ENCODE results near the gene MSANTD2. TPM values are rescaled to one million over a fixed set of nuclear protein-coding genes. Genes with fewer than 3 reads are reported as not detected.

Gene MSANTD2
- total RNA-seq, 6 experiments from 2014 or later = 2.6 to 4.7 (median 3.6) TPM

DNA sequence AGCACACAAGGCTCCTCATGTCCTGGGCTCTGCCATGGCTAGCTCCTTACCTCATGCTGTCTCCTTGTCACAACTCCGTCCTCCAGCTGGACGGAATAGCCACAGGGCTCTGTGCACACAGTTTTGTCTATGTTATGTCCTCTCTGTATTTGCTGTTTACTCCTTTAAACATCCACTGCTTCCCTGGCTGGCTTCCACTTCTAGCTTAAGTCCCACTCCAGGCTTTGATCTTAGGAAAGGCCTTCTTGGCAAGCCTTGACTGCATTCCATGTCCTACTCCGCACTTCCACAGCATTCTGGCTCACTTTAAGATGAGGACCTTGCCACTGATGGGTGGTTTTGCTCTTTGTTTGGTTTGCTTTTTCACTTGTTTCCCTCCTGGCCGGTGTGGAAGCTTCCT is 42.1 kb upstream of the MSANTD2 start:
- ATAC-seq (no peak), DNase-seq (no peak)
- intact Hi-C loops (cut with DNase I) = loop anchor here in 1 of 2 donors (10.0 kb wide), 1 partner anchor 188 kb away; no protein-coding TSS in a partner anchor
- H3K9me3 ChIP-seq = no peaks in the 10 kb centered on the region
- 27% methylated on average over 4 of the region's 4 CpGs for WGBS (ENCODE audit: insufficient coverage, low coverage, low lambda C conversion rate, missing lambda C conversion rate)
- H3K4me3 ChIP-seq = no peak overlapping the region
- no peaks in the 10 kb centered on the region for H3K36me3 ChIP-seq
- TF ChIP-seq, protein P1, sequence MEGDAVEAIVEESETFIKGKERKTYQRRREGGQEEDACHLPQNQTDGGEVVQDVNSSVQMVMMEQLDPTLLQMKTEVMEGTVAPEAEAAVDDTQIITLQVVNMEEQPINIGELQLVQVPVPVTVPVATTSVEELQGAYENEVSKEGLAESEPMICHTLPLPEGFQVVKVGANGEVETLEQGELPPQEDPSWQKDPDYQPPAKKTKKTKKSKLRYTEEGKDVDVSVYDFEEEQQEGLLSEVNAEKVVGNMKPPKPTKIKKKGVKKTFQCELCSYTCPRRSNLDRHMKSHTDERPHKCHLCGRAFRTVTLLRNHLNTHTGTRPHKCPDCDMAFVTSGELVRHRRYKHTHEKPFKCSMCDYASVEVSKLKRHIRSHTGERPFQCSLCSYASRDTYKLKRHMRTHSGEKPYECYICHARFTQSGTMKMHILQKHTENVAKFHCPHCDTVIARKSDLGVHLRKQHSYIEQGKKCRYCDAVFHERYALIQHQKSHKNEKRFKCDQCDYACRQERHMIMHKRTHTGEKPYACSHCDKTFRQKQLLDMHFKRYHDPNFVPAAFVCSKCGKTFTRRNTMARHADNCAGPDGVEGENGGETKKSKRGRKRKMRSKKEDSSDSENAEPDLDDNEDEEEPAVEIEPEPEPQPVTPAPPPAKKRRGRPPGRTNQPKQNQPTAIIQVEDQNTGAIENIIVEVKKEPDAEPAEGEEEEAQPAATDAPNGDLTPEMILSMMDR (IDR thresholded peaks at IDR 0.05) = no peak
- TF ChIP-seq POLR2A (IDR thresholded peaks at IDR 0.05) = no peak
- peaks cover 12 to 31% of the 10 kb centered on the region in 2 donors for H3K27me3 ChIP-seq
- H3K27ac ChIP-seq = no peak overlapping the region
- H3K4me1 ChIP-seq = peaks cover 0 to 12% (median 4%) of the 10 kb centered on the region in 4 donors

- intact Hi-C loops (cut with DNase I) = loop anchor here in 1 of 2 donors (10.0 kb wide), 1 partner anchor 187 kb away; no protein-coding TSS in a partner anchor
- Histone ChIP-seq H3K9me3 (no peaks in the 10 kb centered on the region), H3K27me3 (peaks cover 12 to 27% of the 10 kb centered on the region in 2 donors), H3K4me1 (peaks cover 0 to 16% (median 4%) of the 10 kb centered on the region in 4 donors), H3K4me3 (no peak overlapping the region), H3K36me3 (no peaks in the 10 kb centered on the region), H3K27ac (no peak overlapping the region)
- DNase-seq = no peak
- no peak for ATAC-seq
- WGBS (ENCODE audit: insufficient coverage, low coverage, low lambda C conversion rate, missing lambda C conversion rate) = 15% methylated on average over 2 of the region's 2 CpGs
- TF ChIP-seq, protein P1 (IDR thresholded peaks at IDR 0.05) = no peak
- no peak for TF ChIP-seq POLR2A (IDR thresholded peaks at IDR 0.05)
Measured at GRCh38 chr11:124841840-124842239, 41.6 kb upstream of the MSANTD2 start.

DNA sequence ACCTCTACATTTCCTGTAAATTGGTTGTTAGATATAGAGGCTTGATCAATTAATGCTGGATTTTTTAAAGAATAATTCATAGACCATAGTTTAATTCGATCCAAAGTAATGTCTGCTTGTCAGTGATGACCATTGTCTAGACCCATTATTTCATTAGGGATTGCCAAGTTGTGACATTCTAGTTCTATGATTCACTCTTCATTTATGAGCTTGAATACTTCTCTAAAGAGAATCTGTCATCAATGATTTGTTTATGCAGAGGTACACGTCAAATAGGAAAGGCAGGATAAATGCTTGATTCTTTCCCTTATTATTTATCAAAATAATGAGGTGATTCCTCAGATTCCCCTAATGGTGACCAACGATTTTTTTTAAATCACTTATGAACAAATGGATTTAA is 41.0 kb upstream of the MSANTD2 start:
- TF ChIP-seq POLR2A (IDR thresholded peaks at IDR 0.05) = no peak
- TF ChIP-seq, protein P1 (IDR thresholded peaks at IDR 0.05) = no peak
- intact Hi-C loops (cut with DNase I) = loop anchor here in 1 of 2 donors (10.0 kb wide), 1 partner anchor 186 kb away; no protein-coding TSS in a partner anchor
- Histone ChIP-seq H3K4me3 (no peak overlapping the region), H3K36me3 (no peaks in the 10 kb centered on the region), H3K27ac (no peak overlapping the region), H3K27me3 (peaks cover 12 to 27% of the 10 kb centered on the region in 2 donors), H3K9me3 (no peaks in the 10 kb centered on the region), H3K4me1 (peaks cover 0 to 17% (median 4%) of the 10 kb centered on the region in 4 donors)
- ATAC-seq (no peak), DNase-seq (no peak)
- WGBS (ENCODE audit: insufficient coverage, low coverage, low lambda C conversion rate, missing lambda C conversion rate) = 15% methylated on average over 3 of the region's 3 CpGs

- 33% methylated on average over 1 of the region's 1 CpG for WGBS (ENCODE audit: insufficient coverage, low coverage, low lambda C conversion rate, missing lambda C conversion rate)
- Histone ChIP-seq H3K4me3 (no peak overlapping the region), H3K4me1 (peaks cover 0 to 17% (median 4%) of the 10 kb centered on the region in 4 donors), H3K27me3 (peaks cover 12 to 27% of the 10 kb centered on the region in 2 donors), H3K27ac (no peak overlapping the region), H3K9me3 (no peaks in the 10 kb centered on the region), H3K36me3 (no peaks in the 10 kb centered on the region)
- intact Hi-C loops (cut with DNase I) = loop anchor here in 1 of 2 donors (10.0 kb wide), 1 partner anchor 186 kb away; no protein-coding TSS in a partner anchor
- no peak for TF ChIP-seq POLR2A (IDR thresholded peaks at IDR 0.05)
- TF ChIP-seq, protein P1 (IDR thresholded peaks at IDR 0.05) = no peak
- DNase-seq = no peak
- ATAC-seq = no peak
Measured at GRCh38 chr11:124840666-124841065, 40.5 kb upstream of the MSANTD2 start.

Measured in right lobe of liver (tissue), 6 donors.